Memory B cell (primary cell): ENCODE measurements around the gene CLDN15.
"Not testable (repeated sequence)": the region's sequence is repeated elsewhere in the genome, so short reads cannot be mapped to it uniquely, and the experiment has no call there.

Source experiments
- ATAC-seq: fragments of 150-1000 bp; cut with Tn5 transposase; 2 replicates; pipeline ENCODE4 v1.10.0; 2021; ENCODE audit warnings: low read depth, mild to moderate bottlenecking, moderate library complexity
- DNase-seq, 2 donors: peaks; one replicate each; pipeline ENCODE4 v3.0.0; 2022; ENCODE audit warnings: low spot score in 2 of 2
- H3K27ac Mint-ChIP-seq: one replicate; pipeline ENCODE4 v1.8.0; 2022; ENCODE audit warnings: mild to moderate bottlenecking, moderate library complexity, mixed read lengths
- H3K27me3 Mint-ChIP-seq: one replicate; pipeline ENCODE4 v1.8.0; 2022; ENCODE audit warnings: mixed read lengths
- H3K36me3 Mint-ChIP-seq: one replicate; pipeline ENCODE4 v1.8.0; 2022; ENCODE audit warnings: mild to moderate bottlenecking, mixed read lengths
- H3K4me1 Mint-ChIP-seq: one replicate; pipeline ENCODE4 v1.8.0; 2022; ENCODE audit warnings: mixed read lengths
- H3K4me3 Mint-ChIP-seq: one replicate; pipeline ENCODE4 v1.8.0; 2022; ENCODE audit warnings: mild to moderate bottlenecking, moderate library complexity, mixed read lengths
- H3K9me3 Mint-ChIP-seq: one replicate; pipeline ENCODE4 v1.8.0; 2022; ENCODE audit warnings: mixed read lengths

Gene CLDN15

GRCh38 chr7:101255796-101256195 is 18.2 kb upstream of the CLDN15 start:
- no peak overlapping the region for H3K27ac Mint-ChIP-seq
- ATAC-seq, result no peak
- no peak overlapping the region for H3K4me3 Mint-ChIP-seq
- peaks cover 4% of the 10 kb centered on the region for H3K36me3 Mint-ChIP-seq
- H3K9me3 Mint-ChIP-seq, result no peaks in the 10 kb centered on the region
- DNase-seq, result no peak
- peaks cover 1% of the 10 kb centered on the region for H3K27me3 Mint-ChIP-seq
- peaks cover 7% of the 10 kb centered on the region for H3K4me1 Mint-ChIP-seq

- peak overlapping the region; percentile 21 for H3K4me3 Mint-ChIP-seq
- H3K4me1 Mint-ChIP-seq, result peaks cover 15% of the 10 kb centered on the region
- DNase-seq, H3K27ac Mint-ChIP-seq, H3K36me3 Mint-ChIP-seq, ATAC-seq, H3K27me3 Mint-ChIP-seq, H3K9me3 Mint-ChIP-seq: not testable (repeated sequence)
Measured at GRCh38 chr7:101253199-101253598, 15.6 kb upstream of the CLDN15 start.

DNA sequence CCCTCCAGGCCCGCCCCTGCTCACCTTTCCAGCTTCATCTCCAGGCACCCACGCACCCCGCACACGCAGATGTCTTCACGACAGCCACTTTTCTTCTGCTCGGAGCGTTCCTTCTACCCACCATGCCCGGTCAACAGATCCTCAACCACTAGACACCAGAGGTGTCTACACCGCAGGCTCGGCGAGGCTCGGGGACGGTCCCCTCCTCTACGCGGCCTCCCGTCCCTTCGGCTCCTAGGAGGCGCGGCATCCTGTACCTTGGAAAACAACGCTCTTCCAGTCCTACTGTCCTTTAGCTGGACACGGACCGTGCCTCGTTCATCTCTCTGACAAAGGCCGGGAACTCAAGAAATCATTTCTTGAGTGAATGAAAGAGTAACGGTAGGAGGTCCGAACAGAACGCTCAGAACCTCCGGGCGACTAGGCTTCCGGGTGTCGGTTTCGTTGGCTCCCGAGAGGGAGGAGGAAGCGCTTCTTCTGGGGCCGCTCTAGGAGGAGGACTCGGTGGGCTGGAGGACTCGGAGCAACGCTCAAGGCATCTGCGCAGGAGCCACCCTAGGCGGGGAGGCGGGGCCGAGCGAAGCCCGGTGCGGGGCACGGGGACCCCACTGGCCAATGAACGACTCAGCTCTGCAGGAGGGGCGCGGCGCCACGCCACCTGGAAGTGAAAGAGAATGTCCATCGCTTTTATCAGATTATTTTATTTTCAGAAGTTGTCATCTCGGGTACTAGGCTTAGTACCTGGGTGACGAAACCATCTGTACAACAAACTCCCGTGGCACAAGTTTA is 14.5 kb upstream of the CLDN15 start:
- Mint-ChIP-seq H3K9me3 (no peaks in the 10 kb centered on the region), H3K4me3 (peak overlapping the region; percentile 98), H3K36me3 (peaks cover 7% of the 10 kb centered on the region), H3K27me3 (peaks cover 1% of the 10 kb centered on the region), H3K27ac (peak overlapping the region; percentile 94), H3K4me1 (peaks cover 19% of the 10 kb centered on the region)
- DNase-seq (peak; percentile 99), ATAC-seq (peak; percentile 97)

DNA sequence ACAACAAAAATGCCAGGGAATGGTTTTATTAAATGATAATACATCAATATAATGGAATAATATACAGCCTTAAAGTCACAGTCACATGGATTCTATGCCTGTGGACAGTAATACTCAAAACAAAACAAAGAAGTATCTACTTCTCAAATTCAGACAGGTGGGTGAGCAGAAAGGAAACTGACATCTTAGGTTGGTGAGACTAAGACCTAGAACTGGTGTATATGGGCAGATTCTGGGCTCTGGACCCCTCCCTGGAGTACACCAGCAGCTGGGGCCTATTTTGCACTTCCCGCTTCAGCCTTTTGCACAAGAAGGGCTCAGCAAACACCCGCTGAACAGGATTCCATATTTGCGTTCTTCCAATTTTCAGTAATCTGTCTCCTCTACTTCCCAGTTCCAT is 12.7 kb upstream of the CLDN15 start:
- peak overlapping the region; percentile 98 for H3K4me3 Mint-ChIP-seq
- peaks cover 1% of the 10 kb centered on the region for H3K27me3 Mint-ChIP-seq
- ATAC-seq, result no peak
- peaks cover 19% of the 10 kb centered on the region for H3K4me1 Mint-ChIP-seq
- no peak overlapping the region for H3K27ac Mint-ChIP-seq
- peaks cover 7% of the 10 kb centered on the region for H3K36me3 Mint-ChIP-seq
- no peaks in the 10 kb centered on the region for H3K9me3 Mint-ChIP-seq
- no peak for DNase-seq

DNA sequence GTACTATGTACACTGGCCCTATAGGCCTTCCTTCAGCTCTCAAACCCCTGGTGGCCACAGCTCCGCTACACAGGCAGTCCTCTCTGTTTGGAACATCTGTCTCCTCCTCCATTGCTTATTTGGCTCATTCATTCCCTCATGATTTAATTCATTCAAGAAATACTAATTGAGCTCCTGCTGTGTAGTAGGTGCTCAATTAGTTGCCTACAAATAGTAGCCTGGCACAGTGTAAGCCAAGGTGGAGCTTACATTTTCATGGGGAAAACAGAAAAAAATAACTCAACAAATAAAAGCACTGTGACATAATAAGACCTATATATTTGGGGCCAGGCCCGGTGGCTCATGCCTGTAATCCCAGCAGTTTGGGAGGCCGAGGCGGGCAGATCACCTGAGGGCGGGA is 10.7 kb upstream of the CLDN15 start:
- H3K27ac Mint-ChIP-seq, result no peak overlapping the region
- peaks cover 7% of the 10 kb centered on the region for H3K36me3 Mint-ChIP-seq
- H3K9me3 Mint-ChIP-seq, result no peaks in the 10 kb centered on the region
- H3K4me1 Mint-ChIP-seq, result peaks cover 22% of the 10 kb centered on the region
- no peak for ATAC-seq
- no peak for DNase-seq
- H3K27me3 Mint-ChIP-seq, result peaks cover 1% of the 10 kb centered on the region
- H3K4me3 Mint-ChIP-seq, result no peak overlapping the region

DNA sequence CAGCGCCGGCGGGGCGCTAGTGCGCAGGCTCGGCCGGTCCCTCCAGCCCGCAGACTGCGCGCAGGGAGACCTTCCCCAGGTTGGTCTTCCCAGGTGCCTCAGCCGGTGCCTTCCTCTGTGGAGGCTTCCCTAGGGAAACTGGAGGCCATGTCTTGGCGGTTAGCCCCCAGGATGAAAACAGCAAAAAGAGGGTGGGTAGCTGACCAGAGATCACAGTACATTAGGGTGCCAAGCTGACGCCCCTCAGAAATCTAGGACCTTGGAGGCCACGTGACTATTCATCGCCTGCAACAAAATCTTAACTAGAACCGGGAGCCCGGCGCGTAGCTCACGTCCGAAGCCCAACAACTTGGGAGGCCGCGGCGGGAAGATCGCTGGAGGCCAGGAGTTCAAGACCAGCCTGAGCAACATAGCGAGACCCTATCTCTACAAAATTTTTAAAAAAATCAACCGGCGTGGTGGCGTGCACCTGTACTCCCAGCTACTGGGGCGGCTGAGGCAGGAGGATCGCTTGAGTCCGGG is 7.6 kb upstream of the CLDN15 start:
- H3K36me3 Mint-ChIP-seq, result peaks cover 8% of the 10 kb centered on the region
- peaks cover 11% of the 10 kb centered on the region for H3K4me1 Mint-ChIP-seq

DNA sequence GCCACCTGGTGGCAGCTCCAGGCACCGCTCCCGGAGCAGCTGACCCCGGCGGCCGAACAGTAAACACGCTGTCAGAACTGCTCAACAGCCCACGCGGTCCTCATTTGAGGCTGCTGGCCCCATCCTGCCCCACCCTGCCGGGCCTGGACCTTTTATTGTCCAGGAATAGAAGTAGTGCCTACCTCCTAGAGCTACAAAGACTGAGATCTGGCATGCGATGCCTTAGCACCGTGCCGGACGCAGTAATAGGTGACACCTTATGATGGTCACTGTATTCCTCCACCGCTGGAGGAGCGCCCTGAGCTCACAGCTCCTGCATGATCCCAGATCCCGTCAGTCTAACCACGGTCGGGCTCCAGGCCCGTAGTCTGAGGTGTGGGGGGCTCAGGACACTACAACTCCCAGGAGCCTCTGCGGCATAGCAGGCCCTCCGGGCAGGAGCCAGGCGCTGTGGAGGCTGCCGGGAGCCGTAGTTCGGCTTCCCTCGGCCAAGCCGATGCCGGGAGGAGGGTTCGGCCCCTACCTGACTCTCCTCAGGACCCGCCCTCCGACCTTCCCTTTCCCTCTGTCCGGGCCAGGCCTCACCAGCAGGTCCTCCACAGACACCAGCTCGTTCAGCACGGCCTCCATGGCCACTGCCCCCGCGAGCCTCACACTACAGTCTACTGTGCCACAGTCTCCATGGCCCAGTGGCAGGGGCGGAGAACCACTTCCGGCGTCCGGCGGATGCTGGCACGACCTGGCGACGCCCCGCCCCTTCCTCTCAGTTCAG is 7.0 kb upstream of the CLDN15 start, which contains the start of gene FIS1:
Gene FIS1, minus strand, starts transcription at position 707 of the 772 bp plus-strand sequence. Its CDS starts 77 bp downstream, at position 630.
- Mint-ChIP-seq H3K27ac (peak within 1 kb of the TSS; percentile 94), H3K4me3 (peak within 1 kb of the TSS; percentile 98), H3K4me1 (peaks cover 8% of the 10 kb centered on the region), H3K36me3 (peaks cover 8% of the 10 kb centered on the region), H3K27me3 (no peaks in the 10 kb centered on the region), H3K9me3 (no peaks in the 10 kb centered on the region)
- ATAC-seq, result peak; percentile 91
- peak; percentile 90 to 97 for DNase-seq

More for the DNA sequence above, 7.6 kb upstream of the CLDN15 start:
- peak overlapping the region; percentile 94 for H3K27ac Mint-ChIP-seq
- DNase-seq (no peak), ATAC-seq (no peak)
- H3K9me3 Mint-ChIP-seq, result no peaks in the 10 kb centered on the region
- peak overlapping the region; percentile 98 for H3K4me3 Mint-ChIP-seq
- H3K27me3 Mint-ChIP-seq, result no peaks in the 10 kb centered on the region

DNA sequence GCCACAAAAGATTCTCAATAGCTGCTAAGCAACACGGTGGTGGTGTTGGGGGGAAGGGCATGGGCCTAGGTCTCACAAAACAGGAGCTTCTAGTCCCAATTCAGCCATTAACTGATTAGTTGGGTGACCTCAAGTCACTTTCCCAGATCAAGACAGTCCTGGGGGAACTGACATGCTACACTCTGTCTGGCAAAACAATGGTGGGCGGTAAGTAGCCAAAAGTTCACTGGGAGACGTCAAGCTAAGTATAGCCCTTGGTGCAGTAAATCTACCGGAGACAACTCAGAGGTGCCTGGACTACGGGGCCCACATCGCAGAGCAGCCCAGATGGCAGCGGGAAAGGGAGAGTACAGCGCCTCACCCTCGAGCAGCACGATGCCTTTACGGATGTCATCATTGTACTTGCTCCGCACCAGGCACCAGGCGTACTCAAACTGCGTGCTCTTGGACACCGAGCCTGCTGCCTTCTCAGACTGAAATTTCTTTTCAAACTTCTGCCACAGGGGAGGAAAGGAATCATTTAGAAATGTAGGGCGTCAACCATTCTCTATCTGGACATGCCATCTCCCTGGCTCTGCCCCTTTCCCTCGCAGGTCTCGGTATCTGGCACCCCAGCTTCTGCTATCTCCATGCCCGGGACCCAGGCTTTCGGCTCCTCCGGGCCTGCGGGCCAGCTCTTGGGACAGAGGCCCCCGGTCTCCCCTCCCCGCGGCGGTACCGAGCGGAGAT is 6.2 kb upstream of the CLDN15 start:
- H3K4me1 Mint-ChIP-seq, result peaks cover 8% of the 10 kb centered on the region
- DNase-seq (no peak), ATAC-seq (no peak)
- H3K9me3 Mint-ChIP-seq, result no peaks in the 10 kb centered on the region
- peak overlapping the region; percentile 94 for H3K27ac Mint-ChIP-seq
- H3K27me3 Mint-ChIP-seq, result no peaks in the 10 kb centered on the region
- peaks cover 10% of the 10 kb centered on the region for H3K36me3 Mint-ChIP-seq
- peak overlapping the region; percentile 98 for H3K4me3 Mint-ChIP-seq

- H3K9me3 Mint-ChIP-seq, result no peaks in the 10 kb centered on the region
- ATAC-seq (no peak), DNase-seq (no peak)
- H3K4me1 Mint-ChIP-seq, result peaks cover 3% of the 10 kb centered on the region
- no peak overlapping the region for H3K27ac Mint-ChIP-seq
- no peaks in the 10 kb centered on the region for H3K27me3 Mint-ChIP-seq
- no peak overlapping the region for H3K4me3 Mint-ChIP-seq
- peaks cover 10% of the 10 kb centered on the region for H3K36me3 Mint-ChIP-seq
Measured at GRCh38 chr7:101241443-101242349, 4.1 kb upstream of the CLDN15 start.

DNA sequence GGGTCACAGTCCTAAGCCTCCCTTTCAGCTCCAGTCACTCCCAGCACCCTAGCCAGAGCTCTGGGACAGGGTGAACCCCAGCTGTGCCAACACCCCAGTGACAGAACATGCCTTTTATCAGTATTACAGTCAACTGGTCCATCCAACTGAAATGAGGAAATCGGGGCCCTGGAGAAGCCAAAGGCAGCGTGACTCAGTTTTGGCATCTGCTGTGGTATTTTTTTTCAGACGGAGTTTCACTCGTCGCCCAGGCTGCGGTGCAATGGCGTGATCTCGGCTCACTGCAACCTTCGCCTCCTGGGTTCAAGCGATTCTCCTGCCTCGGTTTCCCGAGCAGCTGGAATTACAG is 3.4 kb upstream of the CLDN15 start:
- DNase-seq (no peak), ATAC-seq (no peak)
- Mint-ChIP-seq H3K36me3 (peaks cover 10% of the 10 kb centered on the region), H3K9me3 (no peaks in the 10 kb centered on the region), H3K4me3 (no peak overlapping the region), H3K27me3 (no peaks in the 10 kb centered on the region), H3K27ac (no peak overlapping the region), H3K4me1 (peaks cover 3% of the 10 kb centered on the region)

DNA sequence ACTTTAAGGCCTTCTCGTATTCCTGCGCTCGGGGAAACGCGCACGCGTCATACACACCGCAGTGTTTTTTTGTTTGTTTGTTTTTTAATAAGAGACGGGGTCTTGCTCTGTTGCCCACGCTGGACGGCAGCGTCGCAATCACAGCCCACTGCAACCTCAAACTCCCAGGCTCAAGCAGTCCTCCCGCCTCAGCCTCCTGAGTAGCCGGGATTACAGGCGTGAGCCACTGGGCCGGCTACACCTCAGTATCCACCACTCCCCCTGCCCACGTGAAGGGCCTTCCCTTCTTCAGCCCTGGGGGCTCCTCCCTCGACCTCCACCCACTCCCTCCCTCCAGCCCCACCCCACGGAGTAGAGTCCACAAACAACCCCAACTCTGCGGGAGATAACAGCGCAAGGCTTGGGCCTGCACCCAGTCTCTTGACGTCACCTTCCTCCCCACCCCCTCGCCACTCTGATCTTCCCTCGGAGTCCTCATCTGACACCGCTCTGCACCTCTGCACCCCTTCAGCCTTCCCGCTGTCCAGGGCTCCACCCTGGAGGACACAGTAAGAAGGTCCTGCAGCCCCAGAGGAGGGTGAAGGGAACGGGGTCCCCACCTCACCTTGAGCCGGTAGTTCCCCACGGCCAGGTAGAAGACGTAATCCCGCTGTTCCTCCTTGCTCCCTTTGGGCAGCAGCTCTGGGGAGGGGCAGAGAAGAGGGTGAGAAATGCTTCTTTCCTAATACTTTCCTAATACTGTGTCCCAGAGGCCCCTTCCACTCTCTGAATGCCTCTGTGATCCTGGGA is 2.8 kb upstream of the CLDN15 start:
- peaks cover 3% of the 10 kb centered on the region for H3K4me1 Mint-ChIP-seq
- H3K27me3 Mint-ChIP-seq, result no peaks in the 10 kb centered on the region
- no peak overlapping the region for H3K4me3 Mint-ChIP-seq
- ATAC-seq, result no peak
- H3K36me3 Mint-ChIP-seq, result peaks cover 10% of the 10 kb centered on the region
- no peaks in the 10 kb centered on the region for H3K9me3 Mint-ChIP-seq
- no peak overlapping the region for H3K27ac Mint-ChIP-seq
- DNase-seq, result no peak

GRCh38 chr7:101239951-101240220 is 2.3 kb upstream of the CLDN15 start:
- Mint-ChIP-seq H3K27me3 (no peaks in the 10 kb centered on the region), H3K27ac (no peak overlapping the region), H3K9me3 (no peaks in the 10 kb centered on the region), H3K4me3 (no peak overlapping the region), H3K4me1 (peaks cover 3% of the 10 kb centered on the region), H3K36me3 (peaks cover 10% of the 10 kb centered on the region)
- DNase-seq (no peak), ATAC-seq (no peak)
